HepG2 (cell line): Measurements from ENCODE around the gene SUOX. TPM values are rescaled to one million over a fixed set of nuclear protein-coding genes. Genes with fewer than 3 reads are reported as not detected.

ENCODE experiments used
- DNMT1 ChIP-seq: sonication (generic); formaldehyde crosslinking; IDR thresholded peaks from 2 replicates; pipeline ENCODE4 v1.5.1; 2020; ENCODE audit warnings: mild to moderate bottlenecking, missing genetic modification reagents
- GPN1 ChIP-seq: sonication (generic); formaldehyde crosslinking; IDR thresholded peaks from 2 replicates; pipeline ENCODE4 v1.5.1; 2020; ENCODE audit warnings: missing genetic modification reagents, borderline replicate concordance
- HMG20A ChIP-seq: IDR thresholded peaks from 2 replicates; pipeline ENCODE4 v1.6.1; 2016; ENCODE audit warnings: borderline replicate concordance
- IKZF1 ChIP-seq: fragments of 450-650 bp; IDR thresholded peaks from 2 replicates; pipeline ENCODE4 v1.7.1; 2016
- MED8 ChIP-seq: sonication (generic); formaldehyde crosslinking; IDR thresholded peaks from 2 replicates; pipeline ENCODE4 v1.8.1; 2023; ENCODE audit warnings: mild to moderate bottlenecking, missing genetic modification reagents; ENCODE audit not compliant: insufficient replicate concordance
- MIER3 ChIP-seq: IDR thresholded peaks from 2 replicates; pipeline ENCODE4 v1.6.1; 2016; ENCODE audit warnings: missing compliant biosample characterization, borderline replicate concordance
- MZF1 ChIP-seq: sonication (generic); formaldehyde crosslinking; IDR thresholded peaks from 2 replicates; pipeline ENCODE4 v1.8.1; 2023; ENCODE audit warnings: mild to moderate bottlenecking, missing genetic modification reagents, borderline replicate concordance
- NCOA2 ChIP-seq: sonication (generic); formaldehyde crosslinking; IDR thresholded peaks from 2 replicates; pipeline ENCODE4 v1.8.0; 2022; ENCODE audit warnings: inconsistent platforms
- NONO ChIP-seq, 2 experiments: fragments of 450-650 bp in 1 of 2; sonication (generic) in 1 of 2; formaldehyde crosslinking in 1 of 2; IDR thresholded peaks in 1 of 2; conservative IDR thresholded peaks in 1 of 2; 2 replicates each; pipeline versions ENCODE4 v1.6.1 to v1.8.0; 2017 to 2022; ENCODE audit warnings: mild to moderate bottlenecking in 1 of 2, missing genetic modification reagents in 1 of 2, moderate library complexity in 1 of 2
- NR1H2 ChIP-seq: sonication (generic); formaldehyde crosslinking; IDR thresholded peaks from 2 replicates; pipeline ENCODE4 v1.8.1; 2022; ENCODE audit warnings: low read depth, missing genetic modification reagents, borderline replicate concordance
- NR3C1 ChIP-seq: sonication (generic); formaldehyde crosslinking; IDR thresholded peaks from 2 replicates; pipeline ENCODE4 v1.4.0; 2020; ENCODE audit warnings: missing genetic modification reagents
- SATB2 ChIP-seq: sonication (generic); formaldehyde crosslinking; IDR thresholded peaks from 2 replicates; pipeline ENCODE4 v1.5.0; 2020; ENCODE audit warnings: missing genetic modification reagents
- SIX4 ChIP-seq: sonication (generic); formaldehyde crosslinking; IDR thresholded peaks from 2 replicates; pipeline ENCODE4 v1.4.0; 2020; ENCODE audit warnings: missing genetic modification reagents
- THYN1 ChIP-seq: sonication (generic); formaldehyde crosslinking; IDR thresholded peaks from 2 replicates; pipeline ENCODE4 v1.8.1; 2023; ENCODE audit warnings: low read depth, mild to moderate bottlenecking, moderate library complexity, missing genetic modification reagents, borderline replicate concordance
- XRCC5 ChIP-seq: fragments of 200-400 bp; formaldehyde crosslinking; optimal IDR thresholded peaks from 2 replicates; pipeline ENCODE3; 2017; ENCODE audit warnings: mild to moderate bottlenecking, low read length
- ZC3H13 ChIP-seq: sonication (generic); formaldehyde crosslinking; IDR thresholded peaks from 2 replicates; pipeline ENCODE4 v1.8.1; 2023; ENCODE audit warnings: mild to moderate bottlenecking, missing genetic modification reagents, moderate library complexity
- ZFP62 ChIP-seq: sonication (generic); formaldehyde crosslinking; IDR thresholded peaks from 2 replicates; pipeline ENCODE4 v1.4.0; 2020; ENCODE audit warnings: missing genetic modification reagents
- ZFX ChIP-seq: sonication (generic); formaldehyde crosslinking; IDR thresholded peaks from 2 replicates; pipeline ENCODE4 v1.4.0; 2020; ENCODE audit warnings: mild to moderate bottlenecking, low read depth, missing genetic modification reagents, moderate library complexity
- ZNF354B ChIP-seq: sonication (generic); formaldehyde crosslinking; IDR thresholded peaks from 2 replicates; pipeline ENCODE4 v1.8.0; 2022; ENCODE audit warnings: mild to moderate bottlenecking, missing genetic modification reagents
- ZNF75D ChIP-seq: sonication (generic); formaldehyde crosslinking; IDR thresholded peaks from 2 replicates; pipeline ENCODE4 v1.8.1; 2023; ENCODE audit warnings: missing genetic modification reagents, mild to moderate bottlenecking, borderline replicate concordance
- ZSCAN20 ChIP-seq: sonication (generic); formaldehyde crosslinking; IDR thresholded peaks from 2 replicates; pipeline ENCODE4 v1.4.0; 2020; ENCODE audit warnings: missing genetic modification reagents, mild to moderate bottlenecking, borderline replicate concordance
- polyA plus RNA-seq, 8 experiments: library from polyadenylated mRNA; depleted of rRNA in 3 of 8; stranded (reverse) in 7 of 8; unstranded in 1 of 8; fragments of >200 nt; fragmentation: Illumina TruSeq in 4 of 8; extraction: Trizol in 4 of 8; gene quantifications; 2 replicates each; pipeline versions ENCODE4 v1.2.1 to v1.2.3, GENCODE V29; 2011 to 2016; ENCODE audit warnings: low read depth in 4 of 8, missing spikeins in 1 of 8, mixed read lengths in 1 of 8; ENCODE audit not compliant: insufficient read depth in 1 of 8
- total RNA-seq, 5 experiments: library from RNA; depleted of rRNA; stranded (reverse); fragments of >200 nt; fragmentation: Illumina TruSeq; extraction: Trizol; gene quantifications; 2 replicates each; pipeline ENCODE4 v1.2.3, GENCODE V29; 2016; ENCODE audit warnings: low read depth in 1 of 5
- TF ChIP-seq, protein P1 (sequence below): sonication (generic); formaldehyde crosslinking; IDR thresholded peaks from 2 replicates; pipeline ENCODE4 v1.5.1; 2020; ENCODE audit warnings: mild to moderate bottlenecking, missing genetic modification reagents, borderline replicate concordance
- TF ChIP-seq, protein P2 (sequence below): sonication (generic); formaldehyde crosslinking; IDR thresholded peaks from 2 replicates; pipeline ENCODE4 v1.9.0; 2022; ENCODE audit warnings: missing genetic modification reagents, mild to moderate bottlenecking, borderline replicate concordance
- TF ChIP-seq, protein P3 (sequence below), 2 experiments: IDR thresholded peaks; 2 replicates each; pipeline ENCODE4 v1.6.1; 2011 to 2012; ENCODE audit warnings: low read length in 2 of 2, borderline replicate concordance in 1 of 2, low read depth in 1 of 2, mild to moderate bottlenecking in 1 of 2, moderate library complexity in 1 of 2

SUOX gene
- total and polyA plus RNA-seq, 2 of the 13 experiments (the other 11 are each of a cell fraction or from before 2014, with no cell fraction given), result 23.9 to 25.9 TPM

- TF ChIP-seq ZFP62 (no peak), NONO (IDR thresholded peaks at IDR 0.05) (no peak), NONO (CRISPR knock-in tag; conservative IDR thresholded peaks at IDR 0.05) (no peak; the same call in 1 of the 2 replicates), NCOA2 (CRISPR knock-in tag) (no peak), GPN1 (CRISPR knock-in tag) (no peak), MED8 (CRISPR knock-in tag) (no peak), THYN1 (CRISPR knock-in tag) (no peak), ZC3H13 (CRISPR knock-in tag) (no peak), ZNF75D (CRISPR knock-in tag) (no peak), XRCC5 (peak; percentile 22), ZFX (CRISPR knock-in tag) (peak; percentile 73; the same call in 1 of the 2 replicates), ZSCAN20 (CRISPR knock-in tag) (no peak), IKZF1 (no peak), NR1H2 (CRISPR knock-in tag) (no peak), SATB2 (CRISPR knock-in tag) (no peak), DNMT1 (CRISPR knock-in tag) (no peak), ZNF354B (CRISPR knock-in tag) (no peak), HMG20A (CRISPR knock-in tag) (no peak), SIX4 (no peak), MZF1 (no peak), NR3C1 (CRISPR knock-in tag) (no peak), MIER3 (CRISPR knock-in tag) (no peak)
- TF ChIP-seq, protein P1, sequence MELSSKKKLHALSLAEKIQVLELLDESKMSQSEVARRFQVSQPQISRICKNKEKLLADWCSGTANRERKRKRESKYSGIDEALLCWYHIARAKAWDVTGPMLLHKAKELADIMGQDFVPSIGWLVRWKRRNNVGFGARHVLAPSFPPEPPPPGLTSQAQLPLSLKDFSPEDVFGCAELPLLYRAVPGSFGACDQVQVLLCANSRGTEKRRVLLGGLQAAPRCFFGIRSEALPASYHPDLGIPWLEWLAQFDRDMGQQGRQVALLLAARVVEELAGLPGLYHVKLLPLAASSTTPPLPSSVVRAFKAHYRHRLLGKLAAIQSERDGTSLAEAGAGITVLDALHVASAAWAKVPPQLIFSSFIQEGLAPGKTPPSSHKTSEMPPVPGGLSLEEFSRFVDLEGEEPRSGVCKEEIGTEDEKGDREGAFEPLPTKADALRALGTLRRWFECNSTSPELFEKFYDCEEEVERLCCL (CRISPR knock-in tag), result no peak
- TF ChIP-seq, protein P2, sequence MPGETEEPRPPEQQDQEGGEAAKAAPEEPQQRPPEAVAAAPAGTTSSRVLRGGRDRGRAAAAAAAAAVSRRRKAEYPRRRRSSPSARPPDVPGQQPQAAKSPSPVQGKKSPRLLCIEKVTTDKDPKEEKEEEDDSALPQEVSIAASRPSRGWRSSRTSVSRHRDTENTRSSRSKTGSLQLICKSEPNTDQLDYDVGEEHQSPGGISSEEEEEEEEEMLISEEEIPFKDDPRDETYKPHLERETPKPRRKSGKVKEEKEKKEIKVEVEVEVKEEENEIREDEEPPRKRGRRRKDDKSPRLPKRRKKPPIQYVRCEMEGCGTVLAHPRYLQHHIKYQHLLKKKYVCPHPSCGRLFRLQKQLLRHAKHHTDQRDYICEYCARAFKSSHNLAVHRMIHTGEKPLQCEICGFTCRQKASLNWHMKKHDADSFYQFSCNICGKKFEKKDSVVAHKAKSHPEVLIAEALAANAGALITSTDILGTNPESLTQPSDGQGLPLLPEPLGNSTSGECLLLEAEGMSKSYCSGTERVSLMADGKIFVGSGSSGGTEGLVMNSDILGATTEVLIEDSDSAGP, result no peak; the same call in 1 of the 2 replicates
- TF ChIP-seq, protein P3, sequence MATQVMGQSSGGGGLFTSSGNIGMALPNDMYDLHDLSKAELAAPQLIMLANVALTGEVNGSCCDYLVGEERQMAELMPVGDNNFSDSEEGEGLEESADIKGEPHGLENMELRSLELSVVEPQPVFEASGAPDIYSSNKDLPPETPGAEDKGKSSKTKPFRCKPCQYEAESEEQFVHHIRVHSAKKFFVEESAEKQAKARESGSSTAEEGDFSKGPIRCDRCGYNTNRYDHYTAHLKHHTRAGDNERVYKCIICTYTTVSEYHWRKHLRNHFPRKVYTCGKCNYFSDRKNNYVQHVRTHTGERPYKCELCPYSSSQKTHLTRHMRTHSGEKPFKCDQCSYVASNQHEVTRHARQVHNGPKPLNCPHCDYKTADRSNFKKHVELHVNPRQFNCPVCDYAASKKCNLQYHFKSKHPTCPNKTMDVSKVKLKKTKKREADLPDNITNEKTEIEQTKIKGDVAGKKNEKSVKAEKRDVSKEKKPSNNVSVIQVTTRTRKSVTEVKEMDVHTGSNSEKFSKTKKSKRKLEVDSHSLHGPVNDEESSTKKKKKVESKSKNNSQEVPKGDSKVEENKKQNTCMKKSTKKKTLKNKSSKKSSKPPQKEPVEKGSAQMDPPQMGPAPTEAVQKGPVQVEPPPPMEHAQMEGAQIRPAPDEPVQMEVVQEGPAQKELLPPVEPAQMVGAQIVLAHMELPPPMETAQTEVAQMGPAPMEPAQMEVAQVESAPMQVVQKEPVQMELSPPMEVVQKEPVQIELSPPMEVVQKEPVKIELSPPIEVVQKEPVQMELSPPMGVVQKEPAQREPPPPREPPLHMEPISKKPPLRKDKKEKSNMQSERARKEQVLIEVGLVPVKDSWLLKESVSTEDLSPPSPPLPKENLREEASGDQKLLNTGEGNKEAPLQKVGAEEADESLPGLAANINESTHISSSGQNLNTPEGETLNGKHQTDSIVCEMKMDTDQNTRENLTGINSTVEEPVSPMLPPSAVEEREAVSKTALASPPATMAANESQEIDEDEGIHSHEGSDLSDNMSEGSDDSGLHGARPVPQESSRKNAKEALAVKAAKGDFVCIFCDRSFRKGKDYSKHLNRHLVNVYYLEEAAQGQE (IDR thresholded peaks at IDR 0.05; ENCODE audit: borderline replicate concordance in 1 of 2, low read depth in 1 of 2, low read length in 2 of 2), result no peak
These were observed 30.4 kb upstream of the SUOX start, which contains the start of gene CDK2 (continued) for GRCh38 chr12:55966408-55967281.
